Heart left ventricle (tissue), 13 donors: ENCODE results near the gene SYTL2.

Experiments used
- POLR2A ChIP-seq, 2 donors: fragments of 450-650 bp; IDR thresholded peaks; one replicate each; pipeline ENCODE4 v1.6.1; 2017; ENCODE audit warnings: antibody characterized with exemption in 2 of 2, mild to moderate bottlenecking in 2 of 2, moderate library complexity in 2 of 2
- TF ChIP-seq, protein P1 (sequence below), 12 donors: fragments of 200-600 bp; sonication (generic) in 4 of 12; IDR thresholded peaks; one replicate each; pipeline versions ENCODE4 v1.5.0 to v1.8.0; 2018 to 2022; ENCODE audit warnings: antibody characterized with exemption in 12 of 12, mild to moderate bottlenecking in 5 of 12
- donor health status: ischemic (EF 13 %, LVEDD 7.1; RV severe dilation, severe dysfunction).
- donor health status: DM: no; HTN: yes; CAD: no.
- donor health status: DM: no; HTN: no; CAD: no.
- donor health status: ischemic (EF 25% LVEDD 6.9; RV normal size, moderate dysfunction).
- donor health status: ischemic (EF 25% LVEDD 5.7; RV mildly dilated, moderate dysfunction).
- donor health status: ischemic (EF 35%, LVEDD 5.7; RV mildly dilated, moderate dysfunction).
- donor health status: nonischemic (EF 11% LVEDD 7.7; RV severe dilation, severe dysfunction).
- donor health status: DM: yes; HTN: yes; CAD: no.
- donor health status: PGD.
- donor health status: ischemic (EF 29% LVEDD 5.4; RV normal size, mild dysfunction).
- donor health status: nonischemic (EF 23%, LVEDD 6.1; RV moderate dilation, normal function).

DNA sequence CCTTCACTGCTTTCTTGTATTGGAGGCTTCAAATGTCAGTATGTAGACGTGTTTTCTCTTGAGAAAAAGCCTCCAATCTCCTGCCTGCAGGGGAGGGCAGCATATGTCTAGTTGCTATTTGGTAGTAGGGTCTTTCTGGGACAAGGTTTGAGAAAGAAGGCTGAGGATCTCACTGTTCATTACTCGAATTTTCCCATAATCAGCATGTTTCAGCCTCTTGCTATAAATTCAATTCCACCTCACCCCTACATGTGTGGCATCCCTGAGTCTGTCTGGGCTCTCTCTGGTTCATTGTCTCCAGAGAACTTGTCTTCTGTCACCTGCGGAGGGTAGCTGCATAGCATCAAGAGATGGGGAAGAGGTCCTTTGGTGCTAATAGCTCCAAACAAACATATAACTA, 24.8 kb upstream of the SYTL2 start:
- TF ChIP-seq, protein P1, sequence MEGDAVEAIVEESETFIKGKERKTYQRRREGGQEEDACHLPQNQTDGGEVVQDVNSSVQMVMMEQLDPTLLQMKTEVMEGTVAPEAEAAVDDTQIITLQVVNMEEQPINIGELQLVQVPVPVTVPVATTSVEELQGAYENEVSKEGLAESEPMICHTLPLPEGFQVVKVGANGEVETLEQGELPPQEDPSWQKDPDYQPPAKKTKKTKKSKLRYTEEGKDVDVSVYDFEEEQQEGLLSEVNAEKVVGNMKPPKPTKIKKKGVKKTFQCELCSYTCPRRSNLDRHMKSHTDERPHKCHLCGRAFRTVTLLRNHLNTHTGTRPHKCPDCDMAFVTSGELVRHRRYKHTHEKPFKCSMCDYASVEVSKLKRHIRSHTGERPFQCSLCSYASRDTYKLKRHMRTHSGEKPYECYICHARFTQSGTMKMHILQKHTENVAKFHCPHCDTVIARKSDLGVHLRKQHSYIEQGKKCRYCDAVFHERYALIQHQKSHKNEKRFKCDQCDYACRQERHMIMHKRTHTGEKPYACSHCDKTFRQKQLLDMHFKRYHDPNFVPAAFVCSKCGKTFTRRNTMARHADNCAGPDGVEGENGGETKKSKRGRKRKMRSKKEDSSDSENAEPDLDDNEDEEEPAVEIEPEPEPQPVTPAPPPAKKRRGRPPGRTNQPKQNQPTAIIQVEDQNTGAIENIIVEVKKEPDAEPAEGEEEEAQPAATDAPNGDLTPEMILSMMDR (IDR thresholded peaks at IDR 0.05): no peak
- no peak for TF ChIP-seq POLR2A (IDR thresholded peaks at IDR 0.05)
